Osteoblast (primary cell): ENCODE measurements around the gene LIM2. TPM values are rescaled to one million over a fixed set of nuclear protein-coding genes. Genes with fewer than 3 reads are reported as not detected.

ENCODE experiments used
- DNase-seq: peaks from one replicate; pipeline ENCODE4 v3.0.0; 2011; ENCODE audit warnings: low spot score, mixed read lengths; ENCODE audit not compliant: insufficient read length; ENCODE audit errors: missing footprints
- H2AFZ ChIP-seq: 2 replicates; pipeline ENCODE4 v1.6.0; 2011; ENCODE audit warnings: mild to moderate bottlenecking, low read length
- H3K27ac ChIP-seq: 2 replicates; pipeline ENCODE4 v1.5.1; 2011; ENCODE audit warnings: mild to moderate bottlenecking, low read depth, low read length, moderate library complexity
- H3K27me3 ChIP-seq: 2 replicates; pipeline ENCODE4 v1.6.0; 2012; ENCODE audit warnings: mild to moderate bottlenecking, control low read depth, inconsistent platforms, low read length, moderate library complexity; ENCODE audit not compliant: insufficient read depth
- H3K36me3 ChIP-seq: 2 replicates; pipeline ENCODE4 v1.5.1; 2011; ENCODE audit warnings: mild to moderate bottlenecking, low read length, control low read depth, moderate library complexity; ENCODE audit not compliant: insufficient read depth
- H3K4me1 ChIP-seq: 2 replicates; pipeline ENCODE4 v1.5.1; 2011; ENCODE audit warnings: mild to moderate bottlenecking, low read length, control low read depth, moderate library complexity; ENCODE audit not compliant: insufficient read depth
- H3K4me2 ChIP-seq: 2 replicates; pipeline ENCODE4 v1.6.0; 2011; ENCODE audit warnings: mild to moderate bottlenecking, low read length; ENCODE audit not compliant: insufficient read depth
- H3K4me3 ChIP-seq: fragments of 200-600 bp; sonication (generic); 3 replicates; pipeline ENCODE4 v1.5.1; 2012; ENCODE audit warnings: mild to moderate bottlenecking, low read length, inconsistent platforms; ENCODE audit not compliant: insufficient read depth
- H3K79me2 ChIP-seq: 2 replicates; pipeline ENCODE4 v1.6.0; 2012; ENCODE audit warnings: mild to moderate bottlenecking, low read length, control low read depth, inconsistent platforms; ENCODE audit not compliant: insufficient read depth
- H3K9me3 ChIP-seq: 2 replicates; pipeline ENCODE4 v1.5.1; 2011; ENCODE audit warnings: low read depth, low read length, control low read depth
- H4K20me1 ChIP-seq: 2 replicates; pipeline ENCODE4 v1.6.0; 2012; ENCODE audit warnings: mild to moderate bottlenecking, low read length, control low read depth; ENCODE audit not compliant: insufficient read depth
- CTCF ChIP-seq: IDR thresholded peaks from 2 replicates; pipeline ENCODE4 v1.5.1; 2011; ENCODE audit warnings: mild to moderate bottlenecking, low read depth, low read length, moderate library complexity; ENCODE audit errors: extremely low read depth
- total RNA-seq: library from RNA; depleted of rRNA; stranded (reverse); fragments of >200 nt; gene quantifications from 2 replicates; pipeline ENCODE4 v1.2.3, GENCODE V29; 2012

The LIM2 gene
- not detected in 2 replicates for total RNA-seq

GRCh38 chr19:51387924-51388389 lies at the start of gene LIM2:
Gene LIM2, minus strand, starts transcription at chr19:51387974. Its CDS starts 531 bp downstream, at chr19:51387443.
- Histone ChIP-seq H3K4me3 (no peak within 1 kb of the TSS), H3K36me3 (no peaks in the 10 kb centered on the region), H3K27ac (no peak within 1 kb of the TSS), H3K4me2 (no peak within 1 kb of the TSS), H3K4me1 (no peaks in the 10 kb centered on the region), H3K9me3 (no peaks in the 10 kb centered on the region), H4K20me1 (no peaks in the 10 kb centered on the region), H3K27me3 (no peaks in the 10 kb centered on the region), H3K79me2 (no peaks in the 10 kb centered on the region), H2AFZ (no peak within 1 kb of the TSS)
- no peak for DNase-seq
- no peak for TF ChIP-seq CTCF

GRCh38 chr19:51434456-51434855 lies 46.7 kb upstream of the LIM2 start:
- no peaks in the 10 kb centered on the region for H3K79me2 ChIP-seq
- no peak overlapping the region for H3K4me3 ChIP-seq
- no peak overlapping the region for H3K4me2 ChIP-seq
- H3K36me3 ChIP-seq, result no peaks in the 10 kb centered on the region
- no peak for TF ChIP-seq CTCF
- no peaks in the 10 kb centered on the region for H3K9me3 ChIP-seq
- H3K27ac ChIP-seq, result no peak overlapping the region
- no peaks in the 10 kb centered on the region for H3K27me3 ChIP-seq
- DNase-seq, result no peak
- H4K20me1 ChIP-seq, result no peaks in the 10 kb centered on the region
- H3K4me1 ChIP-seq, result no peaks in the 10 kb centered on the region
- H2AFZ ChIP-seq, result no peak overlapping the region

GRCh38 chr19:51433043-51433442 lies 45.3 kb upstream of the LIM2 start:
- TF ChIP-seq CTCF, result no peak

GRCh38 chr19:51431124-51431523 lies 43.4 kb upstream of the LIM2 start:
- no peak overlapping the region for H3K27ac ChIP-seq
- H3K79me2 ChIP-seq, result no peaks in the 10 kb centered on the region
- no peaks in the 10 kb centered on the region for H3K27me3 ChIP-seq
- H2AFZ ChIP-seq, result no peak overlapping the region
- H3K36me3 ChIP-seq, result no peaks in the 10 kb centered on the region
- DNase-seq, result no peak
- no peaks in the 10 kb centered on the region for H3K9me3 ChIP-seq
- no peak overlapping the region for H3K4me2 ChIP-seq
- no peak for TF ChIP-seq CTCF
- no peaks in the 10 kb centered on the region for H3K4me1 ChIP-seq
- no peak overlapping the region for H3K4me3 ChIP-seq
- no peaks in the 10 kb centered on the region for H4K20me1 ChIP-seq

More at GRCh38 chr19:51433043-51433442, 45.3 kb upstream of the LIM2 start:
- Histone ChIP-seq H4K20me1 (no peaks in the 10 kb centered on the region), H2AFZ (no peak overlapping the region), H3K27ac (no peak overlapping the region), H3K9me3 (no peaks in the 10 kb centered on the region), H3K4me1 (no peaks in the 10 kb centered on the region), H3K4me3 (no peak overlapping the region), H3K79me2 (no peaks in the 10 kb centered on the region), H3K27me3 (no peaks in the 10 kb centered on the region), H3K4me2 (no peak overlapping the region), H3K36me3 (no peaks in the 10 kb centered on the region)
- DNase-seq, result no peak
